ENCODE results near the gene THAP7. TPM values are rescaled to one million over a fixed set of nuclear protein-coding genes. Genes with fewer than 3 reads are reported as not detected.
A peak's percentile ranks its signal among the peaks of the same experiment; 100 is the strongest.

THAP7 gene
- polyA plus RNA-seq, 1 donor (not counting 4 experiments of a cell fraction or from before 2014, with no cell fraction given): 10.4 TPM

GRCh38 chr22:21025763-21026755, 24.1 kb upstream of the THAP7 start:
- Histone ChIP-seq H3K79me2 (ENCODE audit: control insufficient read depth, insufficient read depth, low read length) (no peaks in the 10 kb centered on the region), H3K36me3 (ENCODE audit: control insufficient read depth in 2 of 2, extremely low read depth in 1 of 2, insufficient read depth in 2 of 2, low read length in 2 of 2) (no peaks in the 10 kb centered on the region), H3K9me1 (ENCODE audit: control insufficient read depth, extremely low read depth, insufficient read depth, low read length) (no peaks in the 10 kb centered on the region), H4K20me1 (ENCODE audit: control insufficient read depth, extremely low read depth, insufficient read depth, low read length) (no peaks in the 10 kb centered on the region), H3K27ac (ENCODE audit: control insufficient read depth, insufficient read depth, low read length) (peak overlapping the region; percentile 85), H3K4me1 (ENCODE audit: control insufficient read depth, extremely low read depth, insufficient read depth, low read length) (peaks cover 31% of the 10 kb centered on the region), H2AFZ (ENCODE audit: control insufficient read depth, low read length) (peak overlapping the region; percentile 47), H3K9me3 (ENCODE audit: control insufficient read depth, low read depth, low read length) (no peaks in the 10 kb centered on the region), H3K27me3 (ENCODE audit: control insufficient read depth, extremely low read depth, insufficient read depth, low read length) (peaks cover 5% of the 10 kb centered on the region), H3K4me3 (ENCODE audit: control insufficient read depth in 2 of 3, extremely low read depth in 1 of 3, insufficient read depth in 2 of 3, low read depth in 1 of 3, low read length in 3 of 3) (peak overlapping the region in 2 of 3 experiments; percentile 19 to 54), H3K4me2 (ENCODE audit: control insufficient read depth, extremely low read depth, insufficient read depth, low read depth, low read length) (peak overlapping the region; percentile 72), H3K9ac (ENCODE audit: control insufficient read depth, extremely low read depth, insufficient read depth, low read length) (peak overlapping the region; percentile 73)
- FAIRE-seq (no peak), DNase-seq (ENCODE audit: low read depth, low spot score) (no peak)
- no peak for TF ChIP-seq CTCF (optimal IDR thresholded peaks at IDR 0.05 in 1 of 3, IDR thresholded peaks at IDR 0.05 in 1 of 3, conservative IDR thresholded peaks at IDR 0.05 in 1 of 3; ENCODE audit: extremely low read depth in 1 of 3, insufficient read depth in 2 of 3, low read length in 3 of 3)
- TF ChIP-seq EZH2 (IDR thresholded peaks at IDR 0.05; ENCODE audit: low read length): no peak
- dilution Hi-C loops (cut with MboI; ENCODE audit: extremely low pct_ligation_motif_present, low sequenced_read_pairs): no loop called here

- no peak for DNase-seq (ENCODE audit: low read depth, low spot score)
- Histone ChIP-seq H3K36me3 (ENCODE audit: control insufficient read depth in 2 of 2, extremely low read depth in 1 of 2, insufficient read depth in 2 of 2, low read length in 2 of 2) (no peaks in the 10 kb centered on the region), H3K9ac (ENCODE audit: control insufficient read depth, extremely low read depth, insufficient read depth, low read length) (peak overlapping the region; percentile 73), H3K9me3 (ENCODE audit: control insufficient read depth, low read depth, low read length) (no peaks in the 10 kb centered on the region), H3K4me2 (ENCODE audit: control insufficient read depth, extremely low read depth, insufficient read depth, low read depth, low read length) (peak overlapping the region; percentile 72), H4K20me1 (ENCODE audit: control insufficient read depth, extremely low read depth, insufficient read depth, low read length) (no peaks in the 10 kb centered on the region), H3K4me3 (ENCODE audit: control insufficient read depth in 2 of 3, extremely low read depth in 1 of 3, insufficient read depth in 2 of 3, low read depth in 1 of 3, low read length in 3 of 3) (peak overlapping the region in 2 of 3 experiments; percentile 19 to 54), H3K4me1 (ENCODE audit: control insufficient read depth, extremely low read depth, insufficient read depth, low read length) (peaks cover 31% of the 10 kb centered on the region), H2AFZ (ENCODE audit: control insufficient read depth, low read length) (peak overlapping the region; percentile 47), H3K79me2 (ENCODE audit: control insufficient read depth, insufficient read depth, low read length) (no peaks in the 10 kb centered on the region), H3K9me1 (ENCODE audit: control insufficient read depth, extremely low read depth, insufficient read depth, low read length) (no peaks in the 10 kb centered on the region), H3K27me3 (ENCODE audit: control insufficient read depth, extremely low read depth, insufficient read depth, low read length) (no peaks in the 10 kb centered on the region), H3K27ac (ENCODE audit: control insufficient read depth, insufficient read depth, low read length) (peak overlapping the region; percentile 85)
- peak; percentile 92 for FAIRE-seq
- dilution Hi-C loops (cut with MboI; ENCODE audit: extremely low pct_ligation_motif_present, low sequenced_read_pairs): no loop called here
- TF ChIP-seq EZH2 (IDR thresholded peaks at IDR 0.05; ENCODE audit: low read length): no peak
- TF ChIP-seq CTCF (optimal IDR thresholded peaks at IDR 0.05 in 1 of 3, IDR thresholded peaks at IDR 0.05 in 1 of 3, conservative IDR thresholded peaks at IDR 0.05 in 1 of 3; ENCODE audit: extremely low read depth in 1 of 3, insufficient read depth in 2 of 3, low read length in 3 of 3): no peak
Measured at GRCh38 chr22:21025266-21025665, 23.3 kb upstream of the THAP7 start.
